Astrocyte (in vitro differentiated cells and primary cell): ENCODE measurements around the gene RDH16. TPM values are rescaled to one million over a fixed set of nuclear protein-coding genes. Genes with fewer than 3 reads are reported as not detected.

Experiments
- DNase-seq: peaks from one replicate; pipeline ENCODE4 v3.0.0-alpha.2; 2010; ENCODE audit warnings: low read depth
- FAIRE-seq: peaks from 2 replicates; lab custom pipeline; 2011; peaks lifted over from hg19 to GRCh38; lab: Jason Lieb, UNC
- H2AFZ ChIP-seq: 2 replicates; pipeline ENCODE4 v1.6.0; 2012; ENCODE audit warnings: low read depth, low read length, inconsistent platforms
- H3K27ac ChIP-seq: 2 replicates; pipeline ENCODE4 v1.5.1; 2011; ENCODE audit warnings: low read depth, low read length, inconsistent platforms
- H3K27me3 ChIP-seq: 2 replicates; pipeline ENCODE4 v1.6.0; 2011; ENCODE audit warnings: low read length, inconsistent platforms; ENCODE audit not compliant: insufficient read depth
- H3K36me3 ChIP-seq: 2 replicates; pipeline ENCODE4 v1.5.1; 2011; ENCODE audit warnings: low read length, inconsistent platforms; ENCODE audit not compliant: insufficient read depth
- H3K4me1 ChIP-seq: 2 replicates; pipeline ENCODE4 v1.5.1; 2011; ENCODE audit warnings: low read length, inconsistent platforms; ENCODE audit not compliant: insufficient read depth
- H3K4me2 ChIP-seq: 2 replicates; pipeline ENCODE4 v1.6.0; 2012; ENCODE audit warnings: low read length, inconsistent platforms
- H3K4me3 ChIP-seq: 2 replicates; pipeline ENCODE4 v1.5.1; 2011; ENCODE audit warnings: low read depth, mild to moderate bottlenecking, low read length, inconsistent platforms; ENCODE audit not compliant: insufficient read depth
- H3K79me2 ChIP-seq: 2 replicates; pipeline ENCODE4 v1.6.0; 2012; ENCODE audit warnings: mild to moderate bottlenecking, low read length, inconsistent platforms; ENCODE audit not compliant: insufficient read depth
- H3K9ac ChIP-seq: 2 replicates; pipeline ENCODE4 v1.6.0; 2012; ENCODE audit warnings: mild to moderate bottlenecking, low read length, inconsistent platforms
- H3K9me3 ChIP-seq: 2 replicates; pipeline ENCODE4 v1.5.1; 2012; ENCODE audit warnings: low read depth, mild to moderate bottlenecking, low read length, inconsistent platforms; ENCODE audit not compliant: insufficient read depth
- H4K20me1 ChIP-seq: 2 replicates; pipeline ENCODE4 v1.6.0; 2012; ENCODE audit warnings: low read length, inconsistent platforms; ENCODE audit not compliant: insufficient read depth
- H3K27ac Mint-ChIP-seq: one replicate; pipeline ENCODE4 v1.8.0; 2021; ENCODE audit warnings: mild to moderate bottlenecking, mixed read lengths; ENCODE audit not compliant: unreplicated experiment
- H3K27me3 Mint-ChIP-seq: one replicate; pipeline ENCODE4 v1.8.0; 2021; ENCODE audit warnings: low read depth, mixed read lengths; ENCODE audit not compliant: unreplicated experiment
- H3K36me3 Mint-ChIP-seq: one replicate; pipeline ENCODE4 v1.8.0; 2021; ENCODE audit warnings: low read depth, mixed read lengths; ENCODE audit not compliant: unreplicated experiment
- H3K4me1 Mint-ChIP-seq: one replicate; pipeline ENCODE4 v1.8.0; 2021; ENCODE audit warnings: low read depth, mixed read lengths; ENCODE audit not compliant: unreplicated experiment
- H3K4me3 Mint-ChIP-seq: one replicate; pipeline ENCODE4 v1.8.0; 2021; ENCODE audit warnings: mild to moderate bottlenecking, moderate library complexity, mixed read lengths; ENCODE audit not compliant: unreplicated experiment
- H3K9me3 Mint-ChIP-seq: one replicate; pipeline ENCODE4 v1.8.0; 2021; ENCODE audit warnings: mild to moderate bottlenecking, mixed read lengths; ENCODE audit not compliant: unreplicated experiment
- EZH2 ChIP-seq: IDR thresholded peaks from 2 replicates; pipeline ENCODE4 v1.6.1; 2012; ENCODE audit warnings: mild to moderate bottlenecking, low read length, inconsistent platforms; ENCODE audit not compliant: insufficient read depth
- total RNA-seq: library from RNA; stranded (reverse); gene quantifications from 2 replicates; pipeline ENCODE4 v1.2.1, GENCODE V29; 2021
- TF ChIP-seq, protein P1 (sequence below): IDR thresholded peaks from 2 replicates; pipeline ENCODE4 v1.5.1; 2011; ENCODE audit warnings: low read depth, mild to moderate bottlenecking, inconsistent platforms, low read length, moderate library complexity; ENCODE audit not compliant: insufficient read depth

Gene RDH16
- total RNA-seq, 1 donor from 2014 or later: 0.32 TPM

DNA sequence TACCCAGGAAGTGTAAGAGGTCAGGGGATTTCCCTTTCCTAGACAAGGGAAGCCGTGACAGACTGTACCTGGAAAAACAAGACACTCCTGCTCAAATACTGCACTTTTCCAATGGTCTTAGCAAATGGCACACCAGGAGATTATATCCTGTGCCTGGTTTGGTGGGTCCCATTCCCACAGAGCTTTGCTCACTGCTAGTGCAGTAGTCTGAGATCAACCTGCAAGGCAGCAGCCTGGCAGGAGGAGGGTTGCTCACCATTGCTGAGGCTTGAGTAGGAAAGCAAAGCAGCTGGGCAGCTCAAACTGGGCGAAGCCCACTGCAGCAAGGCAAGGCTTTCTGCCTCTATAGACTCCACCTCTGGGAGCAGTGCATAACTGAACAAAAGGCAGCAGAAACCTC is 1.0 kb upstream of the RDH16 start:
- FAIRE-seq (no peak), DNase-seq (no peak)
- Histone ChIP-seq H2AFZ (no peak overlapping the region), H3K9me3 (no peaks in the 10 kb centered on the region), H3K9ac (no peak overlapping the region), H3K36me3 (no peaks in the 10 kb centered on the region), H3K4me1 (no peaks in the 10 kb centered on the region), H3K79me2 (no peaks in the 10 kb centered on the region), H3K27ac (no peak overlapping the region), H3K4me3 (no peak overlapping the region), H4K20me1 (no peaks in the 10 kb centered on the region), H3K27me3 (no peaks in the 10 kb centered on the region), H3K4me2 (no peak overlapping the region)
- Mint-ChIP-seq H3K4me1 (no peaks in the 10 kb centered on the region), H3K4me3 (no peak overlapping the region), H3K27me3 (peaks cover 57% of the 10 kb centered on the region), H3K9me3 (peaks cover 23% of the 10 kb centered on the region), H3K27ac (no peak overlapping the region), H3K36me3 (peaks cover 8% of the 10 kb centered on the region)
- TF ChIP-seq EZH2: no peak

GRCh38 chr12:56955631-56956256 is 1.7 kb downstream of the RDH16 start:
- TF ChIP-seq EZH2: no peak
- TF ChIP-seq, protein P1, sequence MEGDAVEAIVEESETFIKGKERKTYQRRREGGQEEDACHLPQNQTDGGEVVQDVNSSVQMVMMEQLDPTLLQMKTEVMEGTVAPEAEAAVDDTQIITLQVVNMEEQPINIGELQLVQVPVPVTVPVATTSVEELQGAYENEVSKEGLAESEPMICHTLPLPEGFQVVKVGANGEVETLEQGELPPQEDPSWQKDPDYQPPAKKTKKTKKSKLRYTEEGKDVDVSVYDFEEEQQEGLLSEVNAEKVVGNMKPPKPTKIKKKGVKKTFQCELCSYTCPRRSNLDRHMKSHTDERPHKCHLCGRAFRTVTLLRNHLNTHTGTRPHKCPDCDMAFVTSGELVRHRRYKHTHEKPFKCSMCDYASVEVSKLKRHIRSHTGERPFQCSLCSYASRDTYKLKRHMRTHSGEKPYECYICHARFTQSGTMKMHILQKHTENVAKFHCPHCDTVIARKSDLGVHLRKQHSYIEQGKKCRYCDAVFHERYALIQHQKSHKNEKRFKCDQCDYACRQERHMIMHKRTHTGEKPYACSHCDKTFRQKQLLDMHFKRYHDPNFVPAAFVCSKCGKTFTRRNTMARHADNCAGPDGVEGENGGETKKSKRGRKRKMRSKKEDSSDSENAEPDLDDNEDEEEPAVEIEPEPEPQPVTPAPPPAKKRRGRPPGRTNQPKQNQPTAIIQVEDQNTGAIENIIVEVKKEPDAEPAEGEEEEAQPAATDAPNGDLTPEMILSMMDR: no peak
- H3K9me3 Mint-ChIP-seq: peaks cover 15% of the 10 kb centered on the region
- Histone ChIP-seq H3K4me2 (no peak overlapping the region), H4K20me1 (no peaks in the 10 kb centered on the region), H2AFZ (no peak overlapping the region), H3K4me3 (no peak overlapping the region), H3K79me2 (no peaks in the 10 kb centered on the region), H3K27ac (no peak overlapping the region), H3K4me1 (no peaks in the 10 kb centered on the region), H3K27me3 (no peaks in the 10 kb centered on the region), H3K36me3 (no peaks in the 10 kb centered on the region), H3K9ac (no peak overlapping the region), H3K9me3 (no peaks in the 10 kb centered on the region)
- H3K4me3 Mint-ChIP-seq: no peak overlapping the region
- no peak for DNase-seq
- peaks cover 10% of the 10 kb centered on the region for H3K36me3 Mint-ChIP-seq
- peaks cover 53% of the 10 kb centered on the region for H3K27me3 Mint-ChIP-seq
- FAIRE-seq: no peak
- no peak overlapping the region for H3K27ac Mint-ChIP-seq
- H3K4me1 Mint-ChIP-seq: no peaks in the 10 kb centered on the region

GRCh38 chr12:56954958-56955355 is 2.5 kb downstream of the RDH16 start:
- no peak for TF ChIP-seq EZH2
- TF ChIP-seq, protein P1: no peak
- peaks cover 49% of the 10 kb centered on the region for H3K27me3 Mint-ChIP-seq
- no peaks in the 10 kb centered on the region for H3K27me3 ChIP-seq
- H3K4me1 ChIP-seq: no peaks in the 10 kb centered on the region
- H3K9me3 Mint-ChIP-seq: peaks cover 15% of the 10 kb centered on the region
- no peak for FAIRE-seq
- H2AFZ ChIP-seq: no peak overlapping the region
- no peak overlapping the region for H3K4me3 Mint-ChIP-seq
- H3K4me2 ChIP-seq: no peak overlapping the region
- H3K36me3 Mint-ChIP-seq: peaks cover 12% of the 10 kb centered on the region
- no peaks in the 10 kb centered on the region for H3K79me2 ChIP-seq
- no peaks in the 10 kb centered on the region for H3K9me3 ChIP-seq
- DNase-seq: no peak
- no peak overlapping the region for H3K27ac Mint-ChIP-seq
- no peaks in the 10 kb centered on the region for H3K36me3 ChIP-seq
- no peaks in the 10 kb centered on the region for H3K4me1 Mint-ChIP-seq
- no peak overlapping the region for H3K27ac ChIP-seq
- no peak overlapping the region for H3K9ac ChIP-seq
- no peak overlapping the region for H3K4me3 ChIP-seq
- no peaks in the 10 kb centered on the region for H4K20me1 ChIP-seq
